ENCODE measurements around the gene PALM.

Gene PALM

GRCh38 chr19:755063-755462, 46.3 kb downstream of the PALM start:
- no peak for DNase-seq

GRCh38 chr19:756236-756635, 47.5 kb downstream of the PALM start:
- no peak for DNase-seq

GRCh38 chr19:756821-757688, 48.3 kb downstream of the PALM start:
- no peak for DNase-seq

GRCh38 chr19:757811-758668, 49.3 kb downstream of the PALM start:
- no peak for DNase-seq

GRCh38 chr19:763181-763580, 54.4 kb downstream of the PALM start:
- no peak for DNase-seq

- no peak for DNase-seq
These were observed 55.1 kb downstream of the PALM start for GRCh38 chr19:763869-764268.

GRCh38 chr19:764301-764700, 55.6 kb downstream of the PALM start:
- no peak for DNase-seq

- DNase-seq = no peak
These were observed 56.5 kb downstream of the PALM start for GRCh38 chr19:765179-765738.

- no peak for DNase-seq
These were observed 59.7 kb downstream of the PALM start for GRCh38 chr19:768424-768823.

- no peak for DNase-seq
These were observed 60.9 kb downstream of the PALM start for GRCh38 chr19:769616-770015.

GRCh38 chr19:771332-771785, 62.6 kb downstream of the PALM start:
- DNase-seq = no peak

- no peak for DNase-seq
These were observed 63.3 kb downstream of the PALM start for GRCh38 chr19:772063-772462.

- no peak for DNase-seq
These were observed 64.1 kb downstream of the PALM start for GRCh38 chr19:772730-773436.

GRCh38 chr19:776549-776948, 67.8 kb downstream of the PALM start:
- DNase-seq = no peak

- no peak for DNase-seq
These were observed 70.3 kb downstream of the PALM start for GRCh38 chr19:778910-779653.

GRCh38 chr19:780935-781334, 72.2 kb downstream of the PALM start:
- DNase-seq = no peak

GRCh38 chr19:781800-782184, 73.1 kb downstream of the PALM start:
- no peak for DNase-seq

- DNase-seq = no peak
These were observed 73.6 kb downstream of the PALM start for GRCh38 chr19:782185-782877.

- DNase-seq = no peak
These were observed 74.3 kb downstream of the PALM start for GRCh38 chr19:782878-783668.

GRCh38 chr19:784541-784940, 75.8 kb downstream of the PALM start:
- DNase-seq = no peak

GRCh38 chr19:787536-787935, 78.8 kb downstream of the PALM start:
- no peak for DNase-seq

Measured in NCI-H2081 treated with DMSO at 0.1 percent for 48 hours (cell line).